Stimulated activated CD4-positive, alpha-beta T cell treated with anti-CD3 and anti-CD28 coated beads, Interleukin-2, amount 100 ng/mL, for 4 hours (primary cell): ENCODE measurements around the gene FZD4.

Experiments used
- DNase-seq: peaks from one replicate; pipeline ENCODE4 v3.0.0-alpha.2; 2020; ENCODE audit warnings: low read depth

The FZD4 gene

DNA sequence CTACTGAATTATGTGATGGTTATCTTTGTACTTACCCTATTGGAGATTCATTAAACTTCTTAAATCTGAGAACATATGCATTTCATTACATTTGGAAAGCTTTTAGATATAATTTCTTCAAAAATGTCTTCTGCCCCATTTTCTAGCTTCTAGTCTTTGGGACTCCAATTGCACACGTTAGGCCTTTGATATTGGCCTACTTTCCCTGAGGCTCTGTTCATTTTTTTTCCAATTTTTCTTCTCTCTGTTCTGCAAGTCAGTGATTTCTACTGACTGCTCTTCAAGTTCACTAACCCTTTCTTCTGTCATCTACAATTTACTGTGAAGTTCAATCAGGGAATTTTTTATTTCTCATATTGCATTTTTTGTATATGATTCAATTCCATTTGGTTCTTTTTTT lies 43.0 kb downstream of the FZD4 start:
- DNase-seq: no peak

DNA sequence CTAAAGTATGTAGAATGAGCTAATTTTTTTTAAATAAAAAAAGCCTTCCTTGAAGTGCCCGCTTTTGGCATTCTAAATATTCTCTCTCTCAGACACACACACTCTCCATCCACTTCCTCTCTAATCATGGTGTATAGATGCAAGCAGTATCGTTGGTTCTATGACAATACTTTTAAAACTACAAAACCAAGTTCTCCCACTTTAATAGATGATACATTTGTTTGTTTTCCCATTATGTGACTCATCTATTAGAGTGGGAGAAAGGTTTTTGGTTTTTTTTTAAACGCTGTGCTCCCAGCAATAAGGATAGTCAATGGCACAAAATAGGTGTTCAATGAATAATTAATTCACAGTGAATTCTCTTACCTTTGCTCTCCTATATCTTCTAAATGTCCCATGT lies 44.6 kb downstream of the FZD4 start:
- no peak for DNase-seq

DNA sequence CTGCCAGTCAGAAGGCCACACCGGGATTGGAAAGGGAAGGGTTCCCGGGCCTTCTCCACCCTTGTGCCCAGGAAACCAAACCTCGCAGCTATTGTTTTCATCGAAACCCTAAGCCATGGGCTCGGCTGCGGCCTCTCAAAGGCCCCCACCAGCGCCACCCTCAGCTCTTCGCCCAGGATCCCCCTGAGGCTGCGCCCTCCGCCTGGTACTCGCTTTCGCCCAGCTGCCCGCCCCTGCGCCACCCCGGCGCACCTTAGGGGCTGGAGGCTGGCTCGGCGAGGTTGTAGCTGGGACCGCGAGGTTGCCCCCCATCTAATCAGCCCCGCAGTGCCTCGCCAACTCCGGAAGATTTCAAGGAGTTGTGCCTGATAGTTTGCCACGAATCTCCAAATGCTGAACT lies 49.0 kb downstream of the FZD4 start:
- no peak for DNase-seq

DNA sequence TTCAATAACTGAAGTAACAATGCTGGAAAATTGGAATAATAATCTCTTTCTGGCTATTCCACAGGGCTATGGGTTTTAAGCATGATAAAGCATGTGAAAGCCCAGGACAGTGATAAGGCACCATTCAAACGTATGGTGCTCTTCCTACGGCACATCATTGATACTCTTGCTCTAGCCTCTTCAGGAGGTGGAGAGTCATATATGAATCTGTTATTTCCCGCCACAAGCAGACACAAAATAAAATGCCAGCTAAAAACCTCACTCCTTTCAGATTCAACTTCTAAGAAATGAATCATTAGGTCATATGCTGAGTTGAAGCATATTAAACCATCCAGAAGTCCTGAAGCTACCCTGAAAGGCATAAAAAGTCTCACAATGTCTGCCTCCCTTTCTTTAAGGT lies 49.9 kb downstream of the FZD4 start:
- DNase-seq: no peak

DNA sequence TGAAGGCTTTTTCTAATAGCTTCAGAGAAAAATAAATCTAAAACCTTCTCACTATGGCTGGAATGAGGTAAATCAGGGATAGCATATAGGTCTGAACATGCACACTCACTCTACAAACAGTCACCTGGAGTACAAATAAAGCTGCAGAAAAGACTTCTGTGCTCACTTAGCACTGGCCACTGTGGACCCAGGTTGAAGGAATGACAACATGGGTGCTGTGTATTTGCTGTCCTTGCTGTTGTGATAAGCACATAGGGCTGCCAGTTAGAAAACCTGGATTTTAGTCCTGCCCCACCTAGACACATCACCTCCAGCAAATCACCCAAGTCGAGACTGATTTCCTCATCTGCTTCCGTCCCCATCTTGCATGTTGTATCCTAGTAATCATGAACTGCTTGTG lies 51.2 kb downstream of the FZD4 start:
- no peak for DNase-seq

DNA sequence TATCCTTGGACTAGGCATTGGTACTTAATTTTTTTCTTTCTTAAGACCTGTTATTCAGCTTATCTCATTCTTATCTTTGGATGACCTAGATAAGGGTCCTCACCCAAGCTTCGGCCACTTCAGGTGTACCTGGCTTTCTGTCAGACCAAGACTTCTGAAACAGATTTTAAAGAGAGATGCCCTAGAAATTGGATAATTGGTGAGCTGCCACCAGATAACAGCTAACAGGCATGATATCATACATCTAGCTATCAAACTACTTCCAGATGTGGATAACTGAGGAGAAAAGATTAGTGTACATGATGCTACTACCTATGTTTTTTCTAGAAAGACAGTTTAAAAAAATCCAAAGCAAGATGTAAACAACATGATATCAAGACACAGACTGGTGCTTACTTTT lies 52.9 kb downstream of the FZD4 start:
- DNase-seq: no peak

DNA sequence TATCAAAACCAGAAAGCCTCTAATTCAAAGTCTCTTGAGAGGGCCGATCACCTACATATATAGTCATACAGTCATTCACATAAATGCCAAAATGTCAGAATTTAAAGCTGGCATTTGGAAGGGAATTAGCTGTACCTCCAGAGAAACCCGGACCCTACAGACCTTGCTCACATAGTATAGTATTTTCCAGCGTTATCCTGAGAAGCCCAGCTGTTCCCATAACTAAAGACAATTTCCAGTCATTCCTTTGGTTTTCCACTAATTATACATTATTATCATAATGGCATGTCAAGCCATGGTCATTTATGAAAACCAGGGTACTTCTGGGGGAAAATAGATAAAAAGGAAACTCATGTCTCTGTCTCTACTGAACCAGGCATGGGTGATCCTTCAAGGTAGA lies 53.6 kb downstream of the FZD4 start:
- no peak for DNase-seq

DNA sequence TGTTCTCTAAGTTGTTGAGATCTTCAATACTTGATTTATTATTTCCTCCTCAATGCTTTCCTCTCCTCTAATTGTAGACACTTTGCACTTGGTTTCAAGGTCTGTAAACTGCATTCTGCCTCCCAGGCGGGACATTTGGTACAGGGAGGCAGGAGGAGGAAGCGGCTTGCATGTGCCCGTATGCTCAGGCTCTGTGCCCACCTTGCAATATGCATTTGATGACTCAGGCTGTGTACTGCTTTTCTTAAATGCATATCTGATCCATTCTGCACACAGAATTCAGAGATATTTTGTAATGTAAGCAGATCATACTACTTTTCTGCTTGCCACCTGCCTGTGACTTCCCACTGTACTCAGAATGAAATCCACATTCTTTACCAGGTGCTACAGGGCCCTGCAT lies 55.0 kb downstream of the FZD4 start:
- no peak for DNase-seq

DNA sequence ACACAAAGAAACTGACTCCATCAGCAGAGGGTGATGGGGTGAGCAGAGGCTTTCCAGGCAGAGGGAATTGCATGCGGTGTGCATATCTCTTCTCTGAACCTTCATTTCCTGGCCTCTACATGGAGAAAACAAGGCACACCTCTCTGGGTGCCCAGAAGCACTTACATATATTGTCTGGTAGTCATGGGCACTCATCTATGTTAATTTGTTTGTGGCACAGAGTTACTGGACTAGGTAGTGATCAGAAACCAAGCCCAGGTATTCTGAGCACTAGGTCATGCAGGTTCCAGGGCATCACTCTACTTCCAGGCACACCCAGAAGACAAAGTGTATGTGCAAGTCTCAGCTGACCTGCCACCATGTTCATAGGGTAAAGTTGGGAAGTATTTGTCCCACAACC lies 56.5 kb downstream of the FZD4 start:
- no peak for DNase-seq

DNA sequence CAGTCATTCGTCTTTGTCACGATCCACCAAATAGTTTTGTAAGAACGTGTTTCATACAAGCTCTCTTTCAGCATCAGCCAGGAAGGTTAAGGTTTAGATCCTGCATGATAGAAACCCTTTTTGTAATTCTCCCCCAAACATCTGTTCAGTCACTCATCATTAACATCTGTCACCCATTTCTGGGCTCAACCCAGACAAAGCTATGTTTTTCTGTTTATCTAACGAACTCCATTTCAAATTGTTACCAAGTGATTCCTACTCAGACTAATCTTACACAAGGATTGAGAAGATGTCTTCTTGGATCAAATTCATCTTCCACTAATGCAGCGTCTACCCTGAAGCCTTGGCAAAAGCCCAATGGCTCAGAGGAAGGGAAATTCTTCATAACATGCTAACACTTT lies 58.8 kb downstream of the FZD4 start:
- DNase-seq: no peak
